ENCODE measurements around the gene MAP2K6.

The MAP2K6 gene

DNA sequence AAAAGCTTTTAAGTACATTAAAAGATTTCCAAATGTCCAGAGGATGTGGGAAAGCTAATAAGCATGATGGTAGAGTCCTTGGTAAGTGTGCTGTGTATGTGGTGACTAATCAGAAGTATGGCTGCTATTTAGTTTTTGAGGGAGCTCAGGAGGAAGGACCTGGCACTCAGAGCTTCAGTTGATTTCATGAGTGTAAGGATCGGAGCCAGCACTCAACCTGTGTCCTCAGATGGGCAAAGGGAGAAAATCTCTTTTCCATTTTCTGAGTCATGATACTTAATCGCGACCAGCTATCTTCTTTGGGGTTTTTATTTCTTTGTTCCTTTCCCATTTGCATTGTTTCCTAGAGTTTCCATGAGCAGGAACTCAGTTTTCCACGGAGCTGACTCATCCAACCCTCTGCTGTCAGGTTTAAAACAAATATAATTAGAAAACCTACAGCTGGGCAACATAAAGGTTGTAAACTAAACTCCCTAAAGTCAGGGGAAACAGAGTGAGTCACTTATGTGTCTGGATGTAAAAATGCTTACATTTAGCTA is 125.4 kb downstream of the MAP2K6 start:
- no peak for DNase-seq

GRCh38 chr17:69540356-69540755 is 125.9 kb downstream of the MAP2K6 start:
- DNase-seq = no peak

- no peak for DNase-seq
Observed at GRCh38 chr17:69547230-69547629, 132.7 kb downstream of the MAP2K6 start.

- DNase-seq = no peak
Observed at GRCh38 chr17:69547947-69548346, 133.4 kb downstream of the MAP2K6 start.

- DNase-seq = no peak
Observed at GRCh38 chr17:69551212-69552010, 136.9 kb downstream of the MAP2K6 start.

- no peak for DNase-seq
Observed at GRCh38 chr17:69552986-69553667, 138.6 kb downstream of the MAP2K6 start.

DNA sequence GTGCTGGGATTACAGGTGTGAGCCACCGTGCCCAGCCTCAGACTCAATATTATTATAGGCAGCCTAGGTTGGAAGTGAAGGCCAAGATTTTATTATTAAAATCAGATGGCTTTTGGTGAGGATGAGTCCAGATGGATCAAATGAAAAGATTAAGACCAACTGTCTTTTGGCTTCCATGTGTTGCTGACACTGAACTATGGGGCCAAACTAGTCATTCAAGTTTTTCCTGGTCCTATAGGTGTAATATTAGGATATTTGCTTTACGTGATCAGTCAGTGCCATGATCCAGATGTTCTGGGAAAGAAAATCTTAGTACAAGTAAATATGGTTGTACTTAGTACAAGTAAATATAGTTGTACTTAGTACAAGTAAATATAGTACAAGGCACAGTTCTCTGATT is 140.6 kb downstream of the MAP2K6 start:
- DNase-seq = no peak

GRCh38 chr17:69557339-69557738 is 142.8 kb downstream of the MAP2K6 start:
- DNase-seq = no peak

DNA sequence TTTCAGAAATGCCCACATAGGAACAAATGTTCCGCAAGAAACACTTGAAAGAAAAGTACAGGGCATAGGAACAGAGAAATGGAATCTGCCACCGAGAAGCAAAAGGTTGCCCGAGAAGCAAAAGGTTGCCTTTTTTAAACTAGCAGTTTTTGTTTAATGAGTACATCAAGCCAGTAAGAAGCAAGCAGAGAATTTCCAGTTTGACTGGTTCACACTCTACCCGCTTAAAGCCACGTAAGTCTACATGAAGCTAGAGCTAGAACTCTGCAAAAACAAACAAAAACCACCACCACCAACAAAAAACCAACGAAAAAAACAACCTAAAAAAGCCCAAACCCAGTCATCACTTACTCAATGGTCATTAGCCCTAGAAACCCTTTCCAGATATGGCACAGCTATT is 144.3 kb downstream of the MAP2K6 start:
- DNase-seq = no peak

GRCh38 chr17:69560987-69561441 is 146.5 kb downstream of the MAP2K6 start:
- DNase-seq = no peak

- no peak for DNase-seq
Observed at GRCh38 chr17:69561462-69561861, 147.0 kb downstream of the MAP2K6 start.

DNA sequence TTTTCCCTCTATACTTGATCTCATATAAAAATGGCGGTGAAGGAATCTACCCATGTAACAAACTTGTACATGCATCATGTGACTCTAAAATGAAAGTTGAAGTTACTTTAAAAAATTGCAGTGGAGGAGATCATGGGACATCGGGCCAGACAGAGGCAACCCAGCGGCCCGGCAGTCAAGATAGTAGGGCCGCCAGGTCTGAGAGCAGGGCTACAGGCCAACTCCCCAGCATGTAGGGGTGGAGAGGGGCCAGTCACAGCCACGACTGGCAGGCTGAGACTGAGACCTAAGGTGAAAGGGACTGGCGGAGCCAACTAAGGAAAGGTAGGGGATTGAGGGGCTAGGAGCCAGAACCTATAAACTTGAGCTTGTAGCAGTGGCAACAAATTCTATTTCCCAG is 150.9 kb downstream of the MAP2K6 start:
- no peak for DNase-seq

DNA sequence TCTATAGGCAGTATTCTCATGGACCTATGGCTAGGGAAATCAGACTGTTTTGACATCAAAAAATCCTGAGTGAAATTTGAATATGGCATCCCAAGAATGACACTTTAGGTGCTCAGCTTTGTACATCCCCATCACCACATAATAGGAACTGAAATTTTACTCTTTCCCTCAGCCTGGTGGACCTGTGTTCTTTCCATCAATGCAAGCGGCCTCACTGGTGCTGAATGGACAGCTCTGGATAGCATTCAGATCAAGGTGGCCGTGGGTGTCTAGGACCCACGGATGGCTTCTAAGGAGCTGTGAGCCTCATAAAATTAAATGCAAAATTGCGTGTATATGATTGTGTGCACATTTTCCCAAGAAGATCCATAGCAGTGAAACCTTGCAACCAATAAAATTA is 152.6 kb downstream of the MAP2K6 start:
- DNase-seq = no peak

GRCh38 chr17:69572747-69573146 is 158.2 kb downstream of the MAP2K6 start:
- DNase-seq = no peak

GRCh38 chr17:69573396-69573795 is 158.9 kb downstream of the MAP2K6 start:
- no peak for DNase-seq

DNA sequence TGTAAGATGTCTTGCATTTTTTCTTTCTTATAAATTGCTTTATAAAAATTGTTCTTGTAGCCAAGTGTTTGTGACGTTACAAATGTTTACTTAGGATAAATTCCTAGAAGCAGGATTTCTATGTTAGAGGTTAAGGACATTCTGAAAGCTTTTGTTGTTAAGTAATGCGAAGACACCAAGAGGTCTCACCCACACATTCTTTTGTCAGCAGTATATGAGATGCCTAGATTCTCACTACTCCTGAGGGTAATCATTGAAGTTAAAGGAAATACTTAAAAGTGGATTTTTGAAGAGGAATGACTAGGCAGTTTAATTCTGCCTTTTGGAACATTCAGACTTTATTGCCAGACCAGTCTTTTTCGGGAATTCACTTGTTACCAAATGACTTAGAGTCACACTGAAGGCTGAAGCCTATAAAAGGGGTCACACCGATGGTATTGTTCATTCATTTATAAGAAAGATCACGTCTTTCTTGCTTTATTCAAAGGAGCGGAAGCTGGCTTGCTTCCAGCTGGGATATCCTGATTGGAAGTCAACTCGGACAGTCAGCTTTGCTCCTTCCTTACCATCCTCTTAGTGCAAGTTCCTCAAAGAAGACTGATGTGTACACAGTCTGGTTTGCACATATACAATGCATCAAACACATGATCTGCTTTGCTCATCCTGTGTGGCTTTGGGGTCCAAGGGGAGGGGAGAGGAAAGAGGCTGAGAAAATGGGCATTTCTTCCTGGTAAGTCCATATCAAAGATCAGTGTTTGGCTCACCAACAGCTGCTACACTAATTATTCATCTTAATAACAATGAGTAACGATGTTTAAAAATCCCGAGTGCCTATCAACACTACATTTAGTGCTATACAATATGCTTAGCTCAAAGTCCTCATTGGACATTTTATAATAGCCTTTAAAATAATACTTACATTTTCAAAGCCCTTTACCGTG is 160.0 kb downstream of the MAP2K6 start:
- no peak for DNase-seq

DNA sequence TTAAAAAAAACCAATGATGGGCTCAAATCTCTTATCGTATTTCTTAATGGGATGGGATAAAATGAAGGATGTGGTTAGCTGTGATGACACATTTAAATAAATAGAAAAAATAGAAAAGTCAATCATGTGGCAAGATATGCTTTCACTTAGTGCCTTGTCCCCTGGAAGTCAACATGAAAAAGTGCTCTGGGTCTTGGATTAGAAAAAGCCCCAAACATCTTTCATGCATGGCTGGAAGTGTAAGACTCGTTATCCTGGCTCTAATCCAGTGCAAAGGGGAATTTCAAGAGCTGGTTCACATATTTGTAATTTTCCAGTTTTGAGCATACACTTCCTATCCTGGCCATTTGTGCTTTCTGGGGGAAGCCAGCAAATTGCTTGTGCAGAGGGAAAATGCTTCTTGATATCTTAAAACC is 160.9 kb downstream of the MAP2K6 start:
- no peak for DNase-seq

GRCh38 chr17:69577098-69577497 is 162.6 kb downstream of the MAP2K6 start:
- DNase-seq = no peak

- no peak for DNase-seq
Observed at GRCh38 chr17:69578385-69578936, 164.0 kb downstream of the MAP2K6 start.

DNA sequence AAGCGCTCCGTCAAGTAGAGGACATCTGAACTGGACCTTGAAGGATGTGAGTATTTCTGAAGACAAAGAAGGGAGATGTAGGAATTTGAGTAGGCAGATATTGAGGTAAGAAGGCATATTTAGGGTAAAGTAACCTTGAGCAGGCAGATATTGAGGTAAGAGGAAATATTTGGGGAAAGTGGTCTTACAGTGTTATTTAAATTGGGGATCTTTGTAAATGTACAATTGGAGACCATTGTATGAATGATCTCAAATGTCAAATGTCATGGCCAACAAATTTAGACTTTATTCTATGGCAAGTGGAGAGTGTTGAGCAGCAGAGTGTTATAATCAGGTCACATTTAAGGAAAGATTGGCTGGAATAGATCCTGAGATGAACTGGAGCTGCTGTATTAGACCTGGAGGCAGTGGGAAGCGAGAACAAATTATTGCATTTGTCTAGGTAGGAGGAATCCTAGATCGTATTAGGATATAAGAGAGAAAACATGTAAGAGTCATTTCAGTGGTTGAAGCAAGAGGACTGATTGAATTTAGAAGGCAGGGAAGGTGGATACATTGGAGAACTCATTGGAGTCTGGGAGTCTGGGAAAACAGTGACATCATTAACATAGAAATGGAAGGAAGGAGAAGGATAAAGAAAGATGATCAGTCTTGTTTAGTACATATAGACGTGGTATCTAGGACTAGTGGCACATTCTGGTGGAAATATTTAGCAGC is 165.6 kb downstream of the MAP2K6 start:
- no peak for DNase-seq

GRCh38 chr17:69581061-69581961 is 166.8 kb downstream of the MAP2K6 start:
- DNase-seq = peak; percentile 59
